ENCODE data around the gene MAST4.
"Not testable (repeated sequence)": the region's sequence is repeated elsewhere in the genome, so short reads cannot be mapped to it uniquely, and the experiment has no call there.

MAST4 gene

DNA sequence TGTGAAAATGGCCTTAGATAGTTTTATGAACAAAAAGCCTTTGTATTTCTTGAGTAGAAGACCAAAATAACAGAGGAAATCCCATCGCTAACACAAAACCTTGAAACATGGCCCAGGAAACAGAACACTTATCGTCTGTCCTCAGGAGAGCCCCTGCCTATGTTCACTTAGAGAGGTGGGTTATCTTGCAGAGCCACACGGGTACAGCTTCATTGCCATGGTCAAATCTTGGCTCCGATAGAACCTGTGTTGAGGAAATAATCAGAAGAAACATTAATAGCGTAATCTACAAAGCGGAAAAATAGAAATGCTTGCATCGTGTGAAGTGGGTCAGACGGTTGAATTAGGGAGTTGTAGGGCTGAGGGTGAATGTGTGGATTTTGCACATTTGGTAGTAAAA lies 216.1 kb downstream of the MAST4 start:
- no peak for DNase-seq (ENCODE audit: low spot score)

DNA sequence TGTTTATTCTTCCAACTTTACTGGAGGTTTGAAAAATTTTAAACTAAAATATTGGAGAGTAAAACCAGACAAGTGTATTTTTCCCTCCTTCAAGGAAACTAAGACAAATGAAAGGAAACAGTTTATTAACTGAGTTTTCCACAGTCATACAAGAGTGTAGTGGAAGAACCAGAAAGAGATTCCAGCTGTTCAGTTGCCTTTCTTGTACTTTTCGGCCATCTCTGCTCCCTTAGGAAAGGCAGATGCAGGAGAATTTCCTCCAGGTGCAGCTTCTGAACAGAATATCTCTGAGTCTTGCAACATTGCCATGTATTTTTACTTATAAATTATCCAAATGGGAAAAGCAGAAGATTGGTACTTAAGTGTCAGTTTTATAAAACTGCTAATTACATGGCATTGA lies 217.1 kb downstream of the MAST4 start:
- no peak for DNase-seq (ENCODE audit: low spot score)

DNA sequence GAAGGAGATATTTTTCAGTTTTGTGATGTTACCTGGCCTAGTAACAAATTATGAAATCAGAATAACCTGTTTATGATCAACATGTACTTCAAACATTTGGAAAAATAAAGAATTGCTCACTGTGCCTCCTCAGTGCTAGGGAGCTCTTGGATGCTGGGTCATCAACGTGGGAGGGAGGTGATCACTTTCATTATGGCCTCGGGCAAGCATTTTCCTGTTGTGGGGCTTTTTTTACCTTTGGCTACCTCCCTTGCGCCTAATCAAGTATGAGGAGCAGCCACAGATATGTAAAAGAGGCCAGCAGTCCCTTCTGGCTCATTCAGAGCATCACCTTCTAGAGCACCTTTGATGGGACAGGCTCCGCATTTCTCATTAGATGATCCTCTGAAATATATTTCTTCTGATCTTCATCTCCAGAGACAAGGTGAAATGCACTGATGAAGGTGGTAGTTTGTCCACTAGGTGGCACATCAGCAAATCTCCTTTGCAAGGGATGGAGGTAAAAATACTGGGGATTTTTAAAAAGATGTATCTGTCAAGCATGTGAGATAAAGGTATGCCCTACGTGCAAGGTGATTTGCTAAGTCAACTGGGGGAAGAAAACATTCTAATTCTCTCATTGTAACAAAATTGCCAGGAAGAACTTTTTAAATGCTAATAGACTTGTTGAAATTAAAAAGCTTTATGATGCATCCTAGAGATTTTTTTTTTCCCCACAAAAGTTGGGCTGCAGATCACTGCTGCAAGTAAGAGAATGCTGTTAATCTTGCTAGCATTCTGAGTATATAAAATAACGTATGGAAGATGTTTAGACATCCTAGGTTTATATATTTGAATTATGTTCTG lies 218.2 kb downstream of the MAST4 start:
- DNase-seq (ENCODE audit: low spot score): peak; percentile 53

DNA sequence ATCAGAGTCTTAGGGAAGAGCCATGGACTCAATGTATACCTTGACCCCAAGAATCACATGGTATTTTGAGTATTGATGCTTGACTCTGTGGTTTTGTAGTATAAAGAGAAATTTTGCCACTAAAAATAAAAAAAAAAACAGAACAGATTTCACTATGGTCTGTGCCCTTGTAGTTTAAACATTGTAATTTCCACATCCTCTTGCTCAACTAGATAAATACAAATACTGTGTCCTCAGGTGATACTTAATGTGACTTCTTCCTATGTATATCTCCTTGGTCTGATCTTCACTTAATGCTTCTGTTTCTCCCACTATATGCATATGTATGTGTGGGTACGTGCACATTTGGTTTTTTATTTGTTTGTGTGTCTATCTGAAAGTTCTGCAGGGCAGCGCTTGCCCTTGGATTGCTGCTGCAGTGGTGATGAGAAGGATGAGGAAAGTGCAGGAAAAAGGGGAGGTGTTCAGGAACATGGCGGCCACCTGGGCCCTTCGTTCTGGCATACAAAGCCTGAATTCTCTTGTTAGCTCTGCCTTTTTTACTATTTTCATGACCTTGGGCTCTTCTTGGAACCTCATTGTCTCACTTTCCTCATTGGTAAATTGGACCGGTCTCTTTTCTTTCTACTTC lies 222.2 kb downstream of the MAST4 start:
- no peak for DNase-seq (ENCODE audit: low spot score)

DNA sequence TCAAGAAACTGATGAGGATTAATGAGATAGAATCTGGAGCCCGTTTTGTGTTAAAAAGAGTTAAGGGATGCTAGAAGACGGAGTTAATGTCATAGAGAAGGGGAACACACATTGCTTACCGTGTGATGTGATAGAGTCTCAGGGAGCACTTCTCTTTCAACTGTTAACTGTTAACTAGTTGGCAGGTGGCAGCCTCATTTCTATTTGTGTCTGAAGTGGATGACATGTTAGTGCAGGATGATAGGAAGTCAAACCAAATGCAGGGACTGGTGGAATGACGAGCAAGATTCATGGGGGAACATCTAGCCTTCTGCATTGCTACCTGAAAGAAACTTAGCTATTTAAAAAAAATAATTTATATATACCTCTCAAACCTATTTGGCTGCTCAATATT lies 222.7 kb downstream of the MAST4 start:
- DNase-seq (ENCODE audit: low spot score): no peak

DNA sequence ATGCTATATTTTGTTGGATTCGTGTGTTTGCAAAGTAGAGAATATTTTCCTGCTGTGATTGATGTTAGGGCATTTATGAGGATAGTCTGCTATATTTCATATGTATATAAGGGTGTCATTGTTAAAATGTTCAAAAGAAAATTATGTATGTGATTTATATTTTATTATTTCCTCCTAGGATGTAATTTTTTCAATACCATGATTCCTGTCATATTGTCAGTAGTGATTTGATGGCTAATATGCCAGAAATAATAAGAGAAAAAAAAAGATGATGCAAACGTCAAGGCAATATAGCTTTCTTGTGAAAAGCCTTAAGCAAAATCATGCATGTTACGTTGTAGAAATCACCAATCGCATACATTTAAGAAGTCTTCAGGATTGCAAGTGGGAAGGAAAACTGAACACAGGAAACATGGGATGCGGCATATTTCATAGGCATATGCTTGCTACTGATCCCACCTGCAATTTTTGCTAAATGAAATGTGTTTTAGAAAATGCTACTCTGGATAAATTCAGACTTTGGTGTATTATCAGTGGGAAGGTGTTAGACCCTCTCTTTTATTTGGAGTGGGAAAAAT lies 224.5 kb downstream of the MAST4 start:
- DNase-seq (ENCODE audit: low spot score): no peak

DNA sequence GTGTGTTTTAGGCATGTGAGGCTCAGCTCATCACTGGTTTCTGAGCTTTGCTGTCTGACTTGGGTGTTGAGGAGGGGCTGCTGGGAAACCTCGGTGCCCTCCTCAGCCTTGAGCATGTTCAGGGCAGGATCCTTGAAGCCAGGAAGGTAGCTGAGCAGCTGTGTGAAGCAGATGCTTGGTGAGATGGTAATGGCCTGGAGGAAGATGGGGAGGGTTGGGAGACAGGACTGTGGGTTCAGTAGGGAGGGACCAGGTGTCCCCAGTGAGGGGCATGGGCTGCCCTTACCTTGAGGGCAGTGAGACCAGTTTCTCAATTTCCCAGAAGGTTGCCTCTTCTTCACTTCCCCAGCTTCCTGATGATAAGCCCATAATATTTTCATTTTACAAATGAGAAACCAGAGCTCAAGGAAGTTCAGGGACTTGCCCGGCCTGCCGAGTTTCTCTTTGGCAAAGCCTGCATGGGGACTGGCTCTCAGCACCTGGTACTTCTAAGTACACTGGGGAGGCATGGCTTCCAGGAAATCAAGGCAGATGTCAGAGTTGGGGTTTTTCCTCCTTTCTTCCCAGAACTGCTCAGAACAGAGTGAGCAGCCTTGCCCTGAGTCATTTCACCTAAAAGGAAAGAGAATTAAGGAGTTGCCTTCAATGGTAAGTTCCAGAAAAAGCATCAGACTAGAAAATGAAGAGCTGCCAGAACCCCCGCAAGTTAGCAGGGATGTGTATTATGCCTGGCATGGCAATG lies 225.7 kb downstream of the MAST4 start:
- no peak for DNase-seq (ENCODE audit: low spot score)

DNA sequence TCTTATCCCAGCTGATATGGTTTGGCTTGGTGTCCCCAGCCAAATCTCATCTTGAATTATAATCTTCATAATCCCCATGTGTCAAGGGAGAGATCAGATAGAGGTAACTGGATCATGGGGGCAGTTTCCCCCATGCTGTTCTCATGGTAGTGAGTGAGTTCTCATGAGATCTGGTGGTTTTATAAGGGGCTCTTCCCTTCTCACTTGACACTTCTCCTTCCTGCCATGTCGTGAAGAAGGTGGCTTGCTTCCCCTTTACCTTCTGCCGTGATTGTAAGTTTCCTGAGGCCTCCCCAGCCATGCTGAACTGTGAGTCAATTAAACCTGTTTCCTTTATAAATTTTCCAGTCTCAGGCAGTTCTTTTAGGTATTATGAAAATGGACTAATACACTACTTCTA lies 226.7 kb downstream of the MAST4 start:
- DNase-seq (ENCODE audit: low spot score): not testable (repeated sequence)

DNA sequence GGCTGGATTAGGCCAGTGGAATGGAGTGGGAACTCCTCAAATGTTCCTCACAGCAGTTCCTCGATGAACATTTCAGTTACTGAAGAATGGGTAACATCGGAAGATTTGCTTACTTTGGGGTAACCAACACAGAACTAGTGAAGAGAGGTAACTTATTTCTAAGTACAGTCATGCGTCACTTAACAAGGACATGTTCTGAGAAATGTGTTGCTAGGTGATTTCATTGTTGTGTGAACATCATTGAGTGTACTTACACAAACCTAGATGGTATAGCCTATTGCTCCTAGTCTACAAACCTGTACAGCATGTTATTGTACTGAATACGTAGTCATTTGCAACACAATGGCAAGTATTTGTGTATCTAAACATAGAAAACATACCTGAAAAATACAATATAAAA lies 228.3 kb downstream of the MAST4 start:
- DNase-seq (ENCODE audit: low spot score): no peak

DNA sequence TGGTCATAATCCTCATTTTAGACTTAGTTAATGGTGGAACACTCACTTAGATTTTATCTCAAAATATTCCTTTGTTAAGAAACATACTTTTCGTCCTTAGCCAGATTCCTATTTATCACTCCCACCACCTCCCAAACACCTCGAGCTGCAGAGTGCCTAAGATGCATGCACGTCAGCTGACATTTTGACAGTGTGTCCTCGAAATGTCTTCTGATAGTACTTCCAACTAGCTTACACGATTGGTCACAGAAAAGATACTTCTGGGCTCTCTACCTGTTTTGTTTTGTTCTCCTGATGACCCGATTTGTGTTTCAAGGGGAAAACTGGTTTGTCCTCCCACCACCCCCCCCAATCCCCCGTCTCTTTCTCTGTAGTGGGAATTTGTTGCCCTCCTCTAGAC lies 230.1 kb downstream of the MAST4 start:
- no peak for DNase-seq (ENCODE audit: low spot score)

DNA sequence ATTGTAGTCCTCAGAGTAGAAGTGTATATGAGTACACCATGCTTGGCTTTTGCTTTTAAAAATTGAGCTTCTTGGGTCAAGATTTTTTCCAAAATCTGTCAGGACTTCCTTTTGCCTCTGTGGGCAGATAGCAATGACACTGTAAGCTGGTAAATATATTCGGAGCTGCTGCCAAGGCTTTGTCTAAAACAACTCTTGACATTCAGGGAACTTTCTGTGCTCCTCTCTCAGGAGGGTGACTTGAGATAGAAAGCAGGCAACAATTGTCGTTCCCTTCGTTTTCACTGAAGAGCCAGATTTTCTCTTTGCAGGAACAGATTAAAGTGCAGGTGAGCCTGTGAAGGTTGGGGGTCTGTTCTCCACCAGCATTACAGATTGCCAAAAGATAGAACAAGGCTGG lies 230.5 kb downstream of the MAST4 start:
- no peak for DNase-seq (ENCODE audit: low spot score)

DNA sequence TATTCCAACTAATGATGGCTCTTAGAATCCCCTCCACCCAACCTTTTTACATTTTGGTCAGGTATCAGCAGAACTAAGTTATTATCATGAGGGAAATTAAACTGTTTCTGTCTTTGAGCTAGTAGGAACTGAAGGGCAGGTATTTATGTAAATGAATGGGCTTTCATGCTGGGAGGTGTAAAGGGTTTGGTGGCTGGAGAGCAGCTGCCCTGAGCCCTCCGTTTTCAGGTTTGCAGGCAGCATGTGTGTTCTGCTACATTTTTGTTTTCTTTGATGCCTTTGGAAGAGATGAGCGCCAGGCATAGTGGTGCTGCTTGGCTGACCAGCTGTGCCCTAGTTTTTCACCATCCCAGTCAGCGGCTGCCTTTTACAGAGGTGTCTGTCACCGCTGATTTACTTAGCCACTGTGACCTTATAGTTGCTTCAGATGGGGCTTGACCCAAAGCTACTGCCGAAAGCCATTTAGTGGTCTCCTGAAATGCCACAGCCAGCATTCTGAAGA lies 231.9 kb downstream of the MAST4 start:
- no peak for DNase-seq (ENCODE audit: low spot score)

DNA sequence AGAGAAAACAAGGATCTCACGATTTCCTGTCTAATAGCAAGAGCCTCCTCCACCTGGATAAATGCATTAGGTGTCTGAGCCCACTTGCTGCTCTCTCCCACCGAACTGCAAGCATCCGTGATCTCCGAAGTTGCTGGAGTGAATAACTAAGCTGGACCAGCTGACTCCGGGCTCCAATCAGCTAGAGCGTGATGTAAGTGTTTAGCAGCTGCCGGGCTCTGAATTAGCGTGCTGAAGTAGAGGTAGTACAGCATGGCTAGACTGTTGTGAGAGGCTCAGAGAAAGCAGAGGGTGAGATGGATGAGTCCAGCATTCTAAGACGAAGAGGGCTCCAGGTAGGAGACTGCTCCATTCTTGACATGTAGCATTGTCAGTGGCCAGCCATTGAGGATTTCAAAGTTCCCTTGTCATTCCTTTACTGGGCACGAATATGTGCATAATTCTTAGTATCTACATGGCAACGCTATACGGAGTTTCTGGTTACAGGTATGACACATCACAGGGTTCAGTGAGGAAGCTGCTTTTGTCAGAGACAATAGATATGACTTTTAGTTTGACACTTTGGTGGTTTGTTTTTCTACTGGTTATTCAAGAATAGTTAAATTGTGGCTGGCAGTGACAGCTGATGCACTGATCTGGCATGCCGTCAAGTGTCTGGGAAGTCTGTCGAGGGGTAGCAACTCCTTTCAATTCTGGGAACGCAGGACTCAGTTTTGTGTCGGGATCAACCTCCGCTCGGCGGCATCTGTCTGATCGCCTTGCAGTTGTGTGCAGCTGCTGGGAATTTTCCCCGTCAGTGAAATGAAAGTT lies 232.6 kb downstream of the MAST4 start:
- DNase-seq (ENCODE audit: low spot score): peak; percentile 73

DNA sequence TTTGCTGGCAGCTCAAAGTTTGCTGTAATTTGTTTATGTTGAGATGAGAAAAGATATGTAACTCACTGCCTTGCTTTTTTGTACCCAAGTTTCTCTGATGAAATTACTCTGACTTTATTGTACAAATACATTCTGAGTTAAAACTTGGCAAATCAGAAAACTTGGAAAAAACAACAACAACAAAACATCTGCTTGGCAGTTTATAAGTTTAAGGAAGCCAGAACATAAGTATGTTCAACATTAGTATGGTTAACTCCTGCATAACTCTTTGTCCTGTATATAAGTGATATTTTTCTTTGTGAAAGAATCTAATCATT lies 233.1 kb downstream of the MAST4 start:
- no peak for DNase-seq (ENCODE audit: low spot score)

DNA sequence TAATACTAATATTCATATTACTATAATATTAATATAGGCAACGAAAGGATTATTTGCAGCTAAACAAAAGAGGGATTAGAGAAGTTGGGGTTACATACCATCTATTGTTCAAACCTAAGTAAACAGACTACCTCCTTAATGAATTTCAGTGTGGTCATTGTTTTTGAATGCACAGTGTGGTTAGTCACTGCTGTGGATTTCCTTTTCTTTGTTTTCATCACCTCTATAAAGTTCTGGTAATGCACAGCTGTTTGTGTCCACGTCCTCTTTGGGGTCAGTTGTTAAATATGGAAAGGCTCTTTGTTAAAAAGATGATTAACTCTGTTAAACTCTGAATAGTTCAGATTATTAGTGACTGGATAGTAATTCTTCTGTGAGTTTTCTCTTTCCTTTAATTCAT lies 233.6 kb downstream of the MAST4 start:
- DNase-seq (ENCODE audit: low spot score): no peak

DNA sequence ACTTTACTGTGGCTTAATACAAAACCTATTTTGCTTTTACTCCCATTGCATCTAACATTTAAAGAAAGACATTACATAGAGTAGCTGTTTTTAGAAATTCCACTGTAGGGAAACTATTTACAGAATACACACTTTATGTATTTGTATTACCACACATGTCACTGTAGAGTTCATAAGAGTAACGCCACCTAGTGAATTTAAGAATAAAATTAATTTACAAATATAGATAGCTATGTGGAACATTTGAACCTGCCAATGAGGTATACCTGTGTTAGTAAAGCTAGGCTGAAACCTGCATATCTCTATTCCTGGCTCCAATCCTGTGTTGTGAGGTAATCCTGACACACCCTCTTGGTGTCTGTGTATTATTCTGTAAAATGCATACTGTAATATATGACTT lies 234.4 kb downstream of the MAST4 start:
- DNase-seq (ENCODE audit: low spot score): no peak

DNA sequence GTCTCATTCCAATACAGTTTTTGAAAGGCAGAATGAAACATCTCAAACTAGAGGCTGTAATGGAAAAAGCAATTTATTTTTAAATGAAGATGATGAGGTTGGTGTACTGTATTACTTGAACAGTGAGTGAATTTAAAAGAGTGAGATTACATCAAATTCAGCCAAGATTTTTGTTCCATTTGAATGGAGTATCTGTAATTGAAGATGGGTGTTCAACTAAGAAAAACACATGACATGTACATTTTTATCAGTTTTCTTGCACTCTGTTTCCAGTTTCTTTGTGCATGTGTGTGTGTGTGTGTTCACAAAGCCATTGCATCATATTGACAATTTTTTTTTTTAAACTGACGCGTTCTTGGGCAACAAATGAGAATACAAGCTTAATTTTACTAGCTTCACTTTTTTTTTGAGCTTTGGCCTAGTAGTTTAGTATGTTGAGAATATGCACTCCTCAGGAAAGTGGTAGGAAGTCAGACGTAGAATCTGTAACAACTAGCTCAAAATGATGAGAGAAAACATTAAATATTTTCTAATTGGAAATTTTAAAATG lies 243.5 kb downstream of the MAST4 start:
- DNase-seq (ENCODE audit: low spot score): no peak

DNA sequence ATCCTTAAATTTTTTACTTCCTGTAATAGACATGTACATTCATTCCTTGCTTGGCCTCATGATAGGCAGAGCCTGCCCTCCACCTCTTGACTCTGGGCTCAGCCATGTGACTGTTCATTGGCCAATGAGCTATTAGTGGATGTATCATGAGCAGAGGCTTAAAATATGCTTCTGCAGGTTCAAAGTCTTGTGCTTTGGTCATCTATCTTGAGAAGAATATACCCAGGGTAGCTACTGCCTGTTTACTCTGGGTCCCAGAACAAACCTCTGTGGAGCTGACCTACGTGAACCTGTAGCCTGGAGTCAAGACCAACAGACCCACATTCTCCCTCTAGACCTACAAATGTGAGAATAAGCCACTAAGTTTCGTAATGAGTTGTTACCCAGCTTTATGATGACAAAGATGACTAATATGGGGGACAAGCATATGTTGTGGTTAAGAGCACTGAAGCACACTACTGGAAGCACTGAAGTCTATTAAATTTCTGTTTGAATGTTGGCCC lies 244.4 kb downstream of the MAST4 start:
- no peak for DNase-seq (ENCODE audit: low spot score)

DNA sequence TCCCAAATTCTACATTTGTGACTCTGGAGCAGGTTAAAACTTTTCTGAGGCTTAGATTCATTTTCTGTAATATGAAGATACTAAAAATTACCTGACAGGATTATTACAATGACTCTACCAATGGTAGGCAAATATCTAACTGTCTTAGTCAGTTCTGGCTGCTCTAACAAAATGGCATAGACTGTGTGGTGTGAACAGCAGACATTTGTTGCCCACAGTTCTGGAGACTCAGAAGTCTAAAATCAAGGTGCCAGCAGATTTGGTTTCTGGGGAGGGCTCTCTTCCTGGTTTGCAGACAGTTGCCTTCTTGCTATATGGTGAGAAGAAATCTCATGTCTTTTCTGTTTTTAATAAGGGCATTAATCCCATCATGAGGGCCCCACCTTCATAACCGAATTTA lies 245.1 kb downstream of the MAST4 start:
- DNase-seq (ENCODE audit: low spot score): no peak

DNA sequence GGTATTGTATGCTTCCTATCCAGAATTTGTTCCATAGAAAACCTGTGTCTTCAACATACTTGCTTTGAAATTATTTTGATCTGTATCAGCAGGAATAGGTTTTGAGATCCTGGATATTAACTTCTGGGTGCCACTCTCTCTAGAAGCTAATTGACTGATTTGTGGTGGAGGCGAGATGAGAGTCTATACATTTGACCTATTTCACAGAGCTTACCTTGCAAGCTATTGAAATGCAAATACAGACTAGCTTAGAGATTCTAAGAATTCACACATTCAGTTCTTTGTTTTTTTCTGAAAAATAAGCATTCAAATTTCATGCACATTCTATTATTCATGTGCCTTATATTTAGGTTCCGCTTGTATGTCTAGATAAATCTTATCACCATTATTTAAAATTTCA lies 246.3 kb downstream of the MAST4 start:
- DNase-seq (ENCODE audit: low spot score): no peak

DNA sequence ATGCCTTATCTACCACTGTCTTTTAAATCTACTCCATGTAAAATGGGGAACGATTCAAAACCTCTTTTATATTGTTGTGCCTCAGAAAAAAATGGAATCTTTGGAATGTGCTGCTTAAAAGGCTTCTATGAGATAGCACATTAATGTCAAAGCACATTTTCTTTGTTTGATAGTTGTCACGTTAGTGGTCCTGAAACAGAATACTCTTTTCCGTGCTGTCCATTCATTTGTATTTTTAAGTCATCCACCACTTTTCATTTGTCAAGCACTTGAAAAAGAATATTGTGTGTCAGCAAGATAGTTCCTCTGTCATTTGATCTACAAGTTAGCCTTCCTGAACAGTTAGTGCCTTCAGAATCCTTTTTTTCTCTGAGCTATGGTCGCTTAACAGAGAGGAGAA lies 246.9 kb downstream of the MAST4 start:
- DNase-seq (ENCODE audit: low spot score): no peak

All from AG08395 (cell line).